Smooth muscle cell (in vitro differentiated cells): ENCODE measurements around the gene KRTAP5-11. TPM values are rescaled to one million over a fixed set of nuclear protein-coding genes. Genes with fewer than 3 reads are reported as not detected.

Source experiments
- DNase-seq: peaks from one replicate; lab custom pipeline; 2025; ENCODE audit not compliant: unreplicated experiment; lab: John Stamatoyannopoulos, UW
- H2AFZ ChIP-seq: fragments of 200-600 bp; sonication (generic); 2 replicates; pipeline ENCODE4 v1.6.0; 2016; ENCODE audit warnings: antibody characterized with exemption, low read depth, mild to moderate bottlenecking
- H3F3A ChIP-seq: fragments of 200-600 bp; sonication (generic); 2 replicates; pipeline ENCODE4 v1.6.0; 2017; ENCODE audit warnings: antibody characterized with exemption, low read depth
- H3K27ac ChIP-seq: fragments of 200-600 bp; sonication (generic); 2 replicates; pipeline ENCODE4 v1.5.1; 2016; ENCODE audit warnings: low read depth, mild to moderate bottlenecking
- H3K27me3 ChIP-seq: fragments of 200-600 bp; sonication (generic); 2 replicates; pipeline ENCODE4 v1.6.1; 2016; ENCODE audit warnings: low read depth, mild to moderate bottlenecking
- H3K36me3 ChIP-seq: fragments of 200-600 bp; sonication (generic); 2 replicates; pipeline ENCODE4 v1.5.1; 2016; ENCODE audit warnings: low read depth
- H3K4me1 ChIP-seq: fragments of 200-600 bp; sonication (generic); 2 replicates; pipeline ENCODE4 v1.5.1; 2016; ENCODE audit warnings: low read depth
- H3K4me2 ChIP-seq: fragments of 200-600 bp; sonication (generic); 2 replicates; pipeline ENCODE4 v1.6.0; 2016; ENCODE audit warnings: mild to moderate bottlenecking
- H3K4me3 ChIP-seq: fragments of 200-600 bp; sonication (generic); 2 replicates; pipeline ENCODE4 v1.5.1; 2016; ENCODE audit warnings: mild to moderate bottlenecking
- H3K79me2 ChIP-seq: fragments of 200-600 bp; sonication (generic); 2 replicates; pipeline ENCODE4 v1.6.0; 2016; ENCODE audit warnings: low read depth, mild to moderate bottlenecking
- H3K9ac ChIP-seq: fragments of 200-600 bp; sonication (generic); 2 replicates; pipeline ENCODE4 v1.6.0; 2016; ENCODE audit warnings: low read depth
- H3K9me3 ChIP-seq: fragments of 200-600 bp; sonication (generic); replicated peaks from 2 replicates; pipeline ENCODE4 v1.5.1; 2016; ENCODE audit warnings: low read depth
- H4K20me1 ChIP-seq: fragments of 200-600 bp; sonication (generic); 2 replicates; pipeline ENCODE4 v1.6.0; 2016; ENCODE audit warnings: low read depth
- CTCF ChIP-seq: fragments of 200-600 bp; sonication (generic); IDR thresholded peaks from 2 replicates; pipeline ENCODE4 v1.5.1; 2017; ENCODE audit warnings: borderline replicate concordance, mild to moderate bottlenecking, antibody characterized with exemption; ENCODE audit not compliant: insufficient read depth, poor library complexity, severe bottlenecking
- WGBS: methylation state at CpG from one replicate; pipeline ENCODE4 v1.1.7; 2016; ENCODE audit warnings: low lambda C conversion rate; 5-methylcytosine and 5-hydroxymethylcytosine counted together
- polyA plus RNA-seq: library from polyadenylated mRNA; unstranded; fragments of >200 nt; fragmentation: Nextera tagmentation; extraction: Ambion mirVana; gene quantifications from 2 replicates; pipeline ENCODE4 v1.2.1, GENCODE V29; 2016
- total RNA-seq: library from RNA; depleted of rRNA; stranded (reverse); fragments of >200 nt; gene quantifications from 2 replicates; pipeline ENCODE4 v1.2.3, GENCODE V29; 2014

KRTAP5-11 gene
- total and polyA plus RNA-seq, 2 experiments from 2014 or later = not detected

- no peak overlapping the region for H3K4me2 ChIP-seq
- no peaks in the 10 kb centered on the region for H3K4me1 ChIP-seq
- no peaks in the 10 kb centered on the region for H3K79me2 ChIP-seq
- H3F3A ChIP-seq = no peaks in the 10 kb centered on the region
- WGBS = 92% methylated on average over 1 of the region's 1 CpG
- peaks cover 4% of the 10 kb centered on the region for H3K27me3 ChIP-seq
- H3K27ac ChIP-seq = no peak overlapping the region
- no peaks in the 10 kb centered on the region for H3K36me3 ChIP-seq
- H3K9ac ChIP-seq = no peak overlapping the region
- no peaks in the 10 kb centered on the region for H4K20me1 ChIP-seq
- no peaks in the 10 kb centered on the region for H3K9me3 ChIP-seq
- TF ChIP-seq CTCF = no peak
- no peak overlapping the region for H3K4me3 ChIP-seq
- no peak for DNase-seq
- no peak overlapping the region for H2AFZ ChIP-seq
These were observed 23.7 kb downstream of the KRTAP5-11 start for GRCh38 chr11:71558996-71559395.

GRCh38 chr11:71557257-71557656 is 25.4 kb downstream of the KRTAP5-11 start:
- no peaks in the 10 kb centered on the region for H3K36me3 ChIP-seq
- H3K4me2 ChIP-seq = no peak overlapping the region
- no peaks in the 10 kb centered on the region for H4K20me1 ChIP-seq
- no peak overlapping the region for H2AFZ ChIP-seq
- no peak for TF ChIP-seq CTCF
- H3F3A ChIP-seq = no peaks in the 10 kb centered on the region
- H3K27ac ChIP-seq = no peak overlapping the region
- H3K27me3 ChIP-seq = no peaks in the 10 kb centered on the region
- H3K4me3 ChIP-seq = no peak overlapping the region
- no peak overlapping the region for H3K9ac ChIP-seq
- no peaks in the 10 kb centered on the region for H3K9me3 ChIP-seq
- DNase-seq = no peak
- no peaks in the 10 kb centered on the region for H3K4me1 ChIP-seq
- no peaks in the 10 kb centered on the region for H3K79me2 ChIP-seq

DNA sequence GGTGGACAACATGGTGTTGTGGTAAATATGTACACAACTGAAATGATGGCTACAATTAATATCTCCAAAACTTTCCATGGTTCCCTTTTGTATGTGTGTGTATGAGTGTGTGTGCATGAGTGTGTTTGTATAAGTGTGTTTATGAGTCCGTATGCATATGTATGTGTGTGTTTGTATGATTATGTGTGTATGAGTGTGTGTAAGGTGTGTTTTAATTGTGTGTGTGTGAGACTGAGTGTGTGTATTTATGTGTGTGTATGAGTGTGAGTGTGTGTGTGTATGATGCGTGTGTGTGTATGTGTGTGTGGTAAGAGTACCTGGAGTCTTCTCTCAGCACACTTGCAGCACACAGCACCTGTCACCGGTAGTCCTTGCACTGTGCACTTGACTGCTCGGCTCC is 26.7 kb downstream of the KRTAP5-11 start:
- H3K9ac ChIP-seq = no peak overlapping the region
- no peak overlapping the region for H3K27ac ChIP-seq
- H3K4me3 ChIP-seq = no peak overlapping the region
- no peak overlapping the region for H2AFZ ChIP-seq
- H4K20me1 ChIP-seq = no peaks in the 10 kb centered on the region
- no peaks in the 10 kb centered on the region for H3K4me1 ChIP-seq
- 93% methylated on average over 4 of the region's 4 CpGs for WGBS
- H3K79me2 ChIP-seq = no peaks in the 10 kb centered on the region
- H3F3A ChIP-seq = no peaks in the 10 kb centered on the region
- TF ChIP-seq CTCF = no peak
- DNase-seq = no peak
- no peak overlapping the region for H3K4me2 ChIP-seq
- no peaks in the 10 kb centered on the region for H3K9me3 ChIP-seq
- no peaks in the 10 kb centered on the region for H3K27me3 ChIP-seq
- H3K36me3 ChIP-seq = no peaks in the 10 kb centered on the region

DNA sequence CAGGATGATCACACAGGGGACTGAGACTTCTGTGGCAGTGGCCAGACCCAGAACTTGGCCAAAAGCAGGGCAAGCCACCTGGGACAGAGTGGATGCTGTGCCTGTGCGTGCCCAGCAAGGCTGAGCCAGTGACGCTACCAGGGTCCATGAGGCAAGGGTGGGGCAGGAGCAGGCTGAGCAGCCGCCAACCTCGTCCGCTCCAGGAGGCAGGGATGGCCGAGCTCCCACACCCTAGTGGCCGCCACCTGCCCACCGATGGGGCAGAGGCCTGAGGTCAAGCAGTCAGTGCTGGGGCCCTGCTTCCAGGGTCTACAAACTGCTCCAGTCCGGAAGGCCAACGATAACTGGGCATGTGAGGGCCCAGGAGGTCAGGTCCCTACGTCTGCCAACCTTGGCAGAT is 27.2 kb downstream of the KRTAP5-11 start:
- Histone ChIP-seq H3K36me3 (no peaks in the 10 kb centered on the region), H3K27ac (no peak overlapping the region), H3K9ac (no peak overlapping the region), H3K9me3 (no peaks in the 10 kb centered on the region), H3F3A (no peaks in the 10 kb centered on the region), H4K20me1 (no peaks in the 10 kb centered on the region), H3K27me3 (no peaks in the 10 kb centered on the region), H2AFZ (no peak overlapping the region), H3K79me2 (no peaks in the 10 kb centered on the region), H3K4me2 (no peak overlapping the region), H3K4me3 (no peak overlapping the region), H3K4me1 (no peaks in the 10 kb centered on the region)
- TF ChIP-seq CTCF = no peak
- DNase-seq = no peak
- 93% methylated on average over 11 of the region's 11 CpGs for WGBS
